COLO829 (cell line): ENCODE results near the gene PGM5.
"Not testable (repeated sequence)": the region's sequence is repeated elsewhere in the genome, so short reads cannot be mapped to it uniquely, and the experiment has no call there.

Experiments
- DNase-seq: peaks from one replicate; pipeline ENCODE4 v3.0.0; 2012; ENCODE audit warnings: low spot score

Gene PGM5

GRCh38 chr9:68377723-68378122 lies 21.3 kb downstream of the PGM5 start:
- DNase-seq, result not testable (repeated sequence)

- not testable (repeated sequence) for DNase-seq
These were observed 27.5 kb downstream of the PGM5 start for GRCh38 chr9:68383894-68384293.

- not testable (repeated sequence) for DNase-seq
These were observed 33.1 kb downstream of the PGM5 start for GRCh38 chr9:68389558-68389957.

- DNase-seq, result not testable (repeated sequence)
These were observed 34.3 kb downstream of the PGM5 start for GRCh38 chr9:68390737-68391136.

- not testable (repeated sequence) for DNase-seq
These were observed 40.1 kb downstream of the PGM5 start for GRCh38 chr9:68396411-68397094.

GRCh38 chr9:68397095-68397423 lies 40.6 kb downstream of the PGM5 start:
- not testable (repeated sequence) for DNase-seq

GRCh38 chr9:68397796-68398195 lies 41.4 kb downstream of the PGM5 start:
- DNase-seq, result not testable (repeated sequence)

- DNase-seq, result not testable (repeated sequence)
These were observed 41.9 kb downstream of the PGM5 start for GRCh38 chr9:68398324-68398723.

- DNase-seq, result not testable (repeated sequence)
These were observed 48.2 kb downstream of the PGM5 start for GRCh38 chr9:68404421-68405185.

- DNase-seq, result not testable (repeated sequence)
These were observed 55.5 kb downstream of the PGM5 start for GRCh38 chr9:68411865-68412264.

- not testable (repeated sequence) for DNase-seq
These were observed 56.3 kb downstream of the PGM5 start for GRCh38 chr9:68412754-68413153.

GRCh38 chr9:68415065-68415464 lies 58.7 kb downstream of the PGM5 start:
- DNase-seq, result not testable (repeated sequence)

GRCh38 chr9:68416936-68417564 lies 60.6 kb downstream of the PGM5 start:
- DNase-seq, result no peak

GRCh38 chr9:68417762-68418161 lies 61.4 kb downstream of the PGM5 start:
- no peak for DNase-seq

GRCh38 chr9:68418259-68418845 lies 61.9 kb downstream of the PGM5 start:
- DNase-seq, result no peak

GRCh38 chr9:68419901-68420300 lies 63.5 kb downstream of the PGM5 start:
- DNase-seq, result no peak

GRCh38 chr9:68426755-68427154 lies 70.3 kb downstream of the PGM5 start:
- no peak for DNase-seq

GRCh38 chr9:68427216-68427977 lies 71.0 kb downstream of the PGM5 start:
- no peak for DNase-seq

- no peak for DNase-seq
These were observed 72.1 kb downstream of the PGM5 start for GRCh38 chr9:68428481-68428880.

- no peak for DNase-seq
These were observed 73.2 kb downstream of the PGM5 start for GRCh38 chr9:68429631-68430030.

- DNase-seq, result no peak
These were observed 74.9 kb downstream of the PGM5 start for GRCh38 chr9:68431307-68431706.

- DNase-seq, result no peak
These were observed 77.2 kb downstream of the PGM5 start for GRCh38 chr9:68433531-68434110.
